GM13976 (cell line): ENCODE data around the gene DIPK1C.

ENCODE experiments used
- DNase-seq: peaks from one replicate; pipeline ENCODE4 v3.0.0; 2012; ENCODE audit warnings: low spot score
- in situ Hi-C: fragments of 300-500 bp; cut with MboI; formaldehyde crosslinking; loops from one replicate; pipeline ENCODE4 v1.12.0; 2022; ENCODE audit warnings: low sequenced_read_pairs, mixed read lengths, inconsistent platforms; ENCODE audit not compliant: unreplicated experiment
- TF ChIP-seq, protein P1 (sequence below): IDR thresholded peaks from 2 replicates; pipeline ENCODE4 v1.5.1; 2012; ENCODE audit warnings: borderline replicate concordance, mild to moderate bottlenecking; ENCODE audit not compliant: insufficient read depth; ENCODE audit errors: extremely low read depth, missing control alignments, control extremely low read depth

Gene DIPK1C

DNA sequence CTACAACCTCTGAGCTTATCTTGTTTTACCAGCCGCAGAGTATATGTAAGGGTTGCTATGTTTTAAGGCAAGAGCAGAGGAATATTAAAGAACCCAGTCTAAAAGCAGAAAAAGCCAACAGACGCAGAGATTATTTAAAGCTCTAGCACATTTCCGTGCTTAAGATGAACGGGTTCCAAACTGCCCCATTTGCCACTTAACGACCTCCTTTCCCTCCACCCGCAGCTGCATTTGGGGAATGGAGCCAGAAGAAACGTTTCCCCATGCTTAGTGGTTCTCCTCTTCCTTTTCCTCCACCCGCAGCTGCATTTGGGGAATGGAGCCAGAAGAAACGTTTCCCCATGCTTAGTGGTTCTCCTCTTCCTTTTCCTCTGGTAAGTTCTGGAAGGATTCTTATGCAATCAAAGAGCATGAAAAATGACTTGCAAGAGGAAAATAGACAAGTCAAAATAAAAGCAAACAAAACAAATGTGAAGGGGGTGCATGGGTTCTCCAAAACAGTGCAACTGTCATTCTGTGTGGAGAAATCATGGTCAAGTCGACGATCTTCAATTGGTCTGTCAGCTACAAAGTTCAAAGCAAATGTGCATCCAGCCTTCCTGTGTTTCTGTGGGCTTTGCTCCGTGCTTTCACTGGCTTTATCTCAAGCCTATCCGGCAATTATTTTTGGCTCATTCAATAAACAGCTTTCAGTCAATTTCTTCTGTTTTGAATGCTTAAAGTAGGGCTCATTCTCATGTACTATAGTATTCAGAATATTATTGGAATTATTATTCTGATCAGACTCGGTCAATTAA lies 57.8 kb downstream of the DIPK1C start:
- TF ChIP-seq, protein P1, sequence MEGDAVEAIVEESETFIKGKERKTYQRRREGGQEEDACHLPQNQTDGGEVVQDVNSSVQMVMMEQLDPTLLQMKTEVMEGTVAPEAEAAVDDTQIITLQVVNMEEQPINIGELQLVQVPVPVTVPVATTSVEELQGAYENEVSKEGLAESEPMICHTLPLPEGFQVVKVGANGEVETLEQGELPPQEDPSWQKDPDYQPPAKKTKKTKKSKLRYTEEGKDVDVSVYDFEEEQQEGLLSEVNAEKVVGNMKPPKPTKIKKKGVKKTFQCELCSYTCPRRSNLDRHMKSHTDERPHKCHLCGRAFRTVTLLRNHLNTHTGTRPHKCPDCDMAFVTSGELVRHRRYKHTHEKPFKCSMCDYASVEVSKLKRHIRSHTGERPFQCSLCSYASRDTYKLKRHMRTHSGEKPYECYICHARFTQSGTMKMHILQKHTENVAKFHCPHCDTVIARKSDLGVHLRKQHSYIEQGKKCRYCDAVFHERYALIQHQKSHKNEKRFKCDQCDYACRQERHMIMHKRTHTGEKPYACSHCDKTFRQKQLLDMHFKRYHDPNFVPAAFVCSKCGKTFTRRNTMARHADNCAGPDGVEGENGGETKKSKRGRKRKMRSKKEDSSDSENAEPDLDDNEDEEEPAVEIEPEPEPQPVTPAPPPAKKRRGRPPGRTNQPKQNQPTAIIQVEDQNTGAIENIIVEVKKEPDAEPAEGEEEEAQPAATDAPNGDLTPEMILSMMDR = no peak
- DNase-seq = no peak
- in situ Hi-C loops = no loop called here

DNA sequence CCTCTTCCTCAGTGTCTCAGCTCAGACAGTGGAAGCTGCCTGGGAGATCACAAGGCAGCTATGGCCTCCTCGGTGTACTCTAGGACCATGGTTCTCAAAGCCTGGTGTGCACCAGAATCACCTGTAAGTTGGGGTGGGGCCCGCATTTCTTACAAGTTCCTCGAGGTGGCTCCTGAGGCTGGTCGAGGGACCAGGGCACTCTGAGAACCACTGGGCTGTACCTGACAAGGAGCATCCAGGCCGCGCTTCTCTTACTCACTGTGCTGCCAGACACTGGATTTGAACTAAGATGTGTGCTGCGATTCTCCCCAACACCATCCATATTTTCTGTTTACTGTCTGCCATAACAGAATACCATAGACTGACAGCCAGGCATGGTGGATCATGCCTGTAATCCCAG lies 59.5 kb downstream of the DIPK1C start:
- TF ChIP-seq, protein P1 = no peak
- in situ Hi-C loops = no loop called here
- DNase-seq = no peak

DNA sequence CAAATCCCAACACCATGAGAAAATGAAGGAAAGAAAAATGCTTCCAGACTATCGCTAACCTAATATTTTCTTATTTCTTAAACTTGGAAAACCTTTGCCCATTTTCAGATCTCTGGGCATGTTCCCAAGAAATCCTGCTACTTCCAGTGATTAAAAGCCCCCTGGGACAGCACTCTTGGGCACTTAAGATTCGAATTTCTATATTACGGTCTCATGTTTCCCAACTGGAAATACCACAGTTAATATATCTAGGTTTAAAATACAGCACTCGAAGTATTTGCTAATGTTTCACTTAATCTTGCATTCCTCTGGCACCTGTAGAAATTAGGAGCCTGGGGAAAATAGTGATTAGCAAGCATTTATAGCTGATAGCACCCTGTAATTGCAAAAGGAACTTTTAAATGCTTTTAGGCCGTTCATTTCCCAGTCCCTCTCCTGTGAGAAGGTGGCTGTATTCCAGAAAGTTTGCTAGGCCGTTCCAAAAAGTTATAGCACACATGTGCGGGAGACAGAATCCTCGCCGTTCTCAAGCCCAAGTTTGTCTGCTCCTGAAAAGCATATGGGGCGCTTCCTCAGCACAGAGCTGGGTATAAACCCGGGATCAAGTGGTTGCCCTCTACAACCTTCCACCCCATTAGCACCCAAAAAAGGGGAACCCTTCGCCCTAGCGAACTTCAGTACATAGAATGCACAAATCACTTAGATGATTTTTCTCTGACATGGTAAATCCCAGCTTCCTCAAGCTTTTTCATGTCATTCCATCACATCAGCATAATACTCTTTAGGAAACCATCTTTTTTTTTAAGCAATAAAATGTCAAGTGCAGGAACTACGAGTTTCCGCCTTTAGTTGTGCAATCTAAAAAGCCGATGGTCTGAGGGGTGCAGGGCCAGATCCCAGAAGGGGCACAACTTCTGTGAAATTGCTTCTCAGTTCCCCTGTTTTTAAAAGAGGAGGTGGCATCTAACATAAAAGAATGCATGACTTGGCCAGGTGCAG lies 60.6 kb downstream of the DIPK1C start:
- TF ChIP-seq, protein P1 = no peak
- no peak for DNase-seq
- in situ Hi-C loops = no loop called here

DNA sequence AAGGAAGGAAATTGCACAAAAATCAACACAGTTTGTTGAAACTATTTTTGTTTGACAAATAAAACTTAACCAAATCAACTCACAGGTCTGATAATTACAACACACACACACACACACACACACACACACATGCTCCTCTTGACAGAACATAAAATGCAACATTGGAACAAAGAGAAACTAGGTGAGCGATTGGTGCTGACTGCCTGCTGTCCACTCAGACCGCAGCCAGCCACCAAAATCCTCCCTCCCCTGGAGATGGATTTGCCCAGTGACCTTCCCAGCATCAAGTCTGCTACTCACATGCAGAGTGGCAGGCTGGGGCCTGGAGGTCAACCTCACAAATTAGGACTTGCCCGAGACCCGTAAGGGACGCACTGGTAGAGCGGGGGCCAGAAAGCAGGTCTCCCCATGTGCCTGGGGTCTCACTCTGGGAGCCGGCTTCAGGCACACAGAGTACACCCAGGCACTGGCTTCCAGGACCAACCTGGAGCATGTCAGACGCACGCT lies 61.4 kb downstream of the DIPK1C start:
- DNase-seq = no peak
- in situ Hi-C loops = no loop called here
- TF ChIP-seq, protein P1 = no peak

DNA sequence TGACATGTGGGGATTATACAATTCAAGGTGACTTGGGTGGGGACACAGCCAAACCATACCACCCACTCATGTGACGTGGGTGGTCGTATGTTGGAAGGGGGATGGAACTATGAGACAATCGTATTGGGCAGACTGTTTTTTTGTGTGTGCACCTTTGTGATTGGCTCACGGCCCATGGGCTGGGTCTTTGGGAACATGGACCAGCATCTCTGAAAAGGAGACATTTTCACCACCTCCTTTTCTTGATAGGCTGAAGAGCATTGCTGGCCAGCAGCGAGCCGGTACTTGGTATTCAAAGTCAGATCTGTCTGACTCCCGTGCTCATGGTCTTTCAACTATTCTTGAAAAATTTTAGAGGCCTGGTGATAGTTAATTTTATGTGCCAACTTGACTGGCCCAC lies 62.1 kb downstream of the DIPK1C start:
- DNase-seq = no peak
- TF ChIP-seq, protein P1 = no peak
- in situ Hi-C loops = no loop called here

DNA sequence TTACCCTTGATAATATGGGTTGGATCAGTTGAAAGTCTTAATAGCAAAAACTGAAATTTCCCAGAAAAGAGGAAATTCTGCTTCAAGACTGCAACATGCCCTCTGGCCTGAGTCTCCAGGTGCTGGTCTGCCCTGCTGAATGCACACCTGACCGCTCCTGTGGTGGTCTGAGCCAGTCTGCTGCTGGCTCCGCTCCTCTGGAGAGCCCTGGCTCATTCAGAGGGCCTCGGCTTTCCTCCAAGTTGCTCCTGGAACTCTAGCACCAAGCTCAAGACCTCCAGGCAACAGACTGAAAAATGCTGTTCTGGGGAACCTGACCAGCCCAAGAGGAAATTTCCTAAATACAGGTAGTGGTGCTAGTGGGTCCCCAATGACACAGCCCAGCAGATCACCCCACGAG lies 64.8 kb downstream of the DIPK1C start:
- DNase-seq = no peak
- TF ChIP-seq, protein P1 = no peak
- in situ Hi-C loops = no loop called here
